ENCODE data around the gene RBM33.

Gene RBM33

DNA sequence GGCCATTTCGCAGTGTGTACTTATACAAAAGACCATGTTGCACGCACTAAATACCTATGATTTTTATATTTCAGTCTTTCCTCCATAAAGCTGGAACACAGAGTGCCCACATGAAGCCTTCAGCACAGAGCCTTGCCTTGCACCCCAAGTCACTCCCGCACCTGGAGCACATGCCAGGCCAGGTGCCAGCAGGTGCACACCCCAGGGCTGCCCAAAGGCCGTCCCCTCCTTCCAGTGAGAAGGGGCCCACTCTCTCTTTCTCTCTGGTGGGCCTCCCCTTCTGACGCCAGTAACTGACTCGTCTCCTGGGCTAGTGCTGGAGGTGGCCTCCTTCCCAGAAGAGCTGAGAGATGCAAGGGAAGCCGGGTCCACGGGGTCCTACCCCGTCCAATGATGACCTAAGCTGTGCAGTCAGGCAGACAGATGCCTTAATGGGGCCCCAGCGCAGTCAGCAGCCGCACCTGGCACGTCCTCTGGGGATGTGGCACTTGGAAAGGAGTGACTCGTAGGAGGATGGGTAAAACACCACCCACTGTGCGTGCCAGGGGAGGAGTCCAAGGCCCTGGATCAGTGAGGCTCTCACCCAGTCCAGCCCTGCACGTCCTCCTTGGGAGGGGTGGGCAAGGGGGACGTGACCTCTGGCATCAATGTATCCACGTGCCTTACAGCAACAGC lies 185.5 kb downstream of the RBM33 start:
- DNase-seq (ENCODE audit: low spot score), result no peak

Data from globus pallidus (tissue), 1 donor.